Ureter (tissue), 1 donor: ENCODE results near the gene CNST. TPM values are rescaled to one million over a fixed set of nuclear protein-coding genes. Genes with fewer than 3 reads are reported as not detected.
"Not testable (repeated sequence)": the region's sequence is repeated elsewhere in the genome, so short reads cannot be mapped to it uniquely, and the experiment has no call there.

Experiments used
- DNase-seq: peaks from one replicate; pipeline ENCODE4 v3.0.0-alpha.2; 2020; ENCODE audit warnings: low spot score
- total RNA-seq: library from RNA; stranded (reverse); gene quantifications from one replicate; pipeline ENCODE4 v1.2.4, GENCODE V29; 2023
- donor health status: DM: yes; HTN: yes; CAD: no.

Gene CNST
- total RNA-seq, 1 donor from 2014 or later: 37.2 TPM

DNA sequence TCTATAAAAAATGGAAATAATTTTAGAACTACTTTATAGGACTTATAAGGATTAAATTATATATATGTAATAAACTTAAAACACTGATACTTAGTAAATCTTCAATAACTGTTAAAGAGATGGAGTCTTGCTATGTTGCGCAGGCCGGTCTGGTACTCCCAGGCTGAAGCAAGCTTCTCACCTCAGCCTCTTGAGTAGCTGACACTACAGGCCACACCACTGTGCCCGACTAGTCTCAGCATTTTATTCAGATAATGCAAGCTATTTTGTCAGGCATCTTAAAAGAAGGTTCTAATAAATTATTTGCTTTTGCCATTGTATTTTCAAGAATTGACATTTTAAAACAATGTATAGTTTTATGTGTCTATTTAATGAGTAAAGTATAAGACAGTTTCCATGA is 20.8 kb downstream of the CNST start:
- DNase-seq: no peak

DNA sequence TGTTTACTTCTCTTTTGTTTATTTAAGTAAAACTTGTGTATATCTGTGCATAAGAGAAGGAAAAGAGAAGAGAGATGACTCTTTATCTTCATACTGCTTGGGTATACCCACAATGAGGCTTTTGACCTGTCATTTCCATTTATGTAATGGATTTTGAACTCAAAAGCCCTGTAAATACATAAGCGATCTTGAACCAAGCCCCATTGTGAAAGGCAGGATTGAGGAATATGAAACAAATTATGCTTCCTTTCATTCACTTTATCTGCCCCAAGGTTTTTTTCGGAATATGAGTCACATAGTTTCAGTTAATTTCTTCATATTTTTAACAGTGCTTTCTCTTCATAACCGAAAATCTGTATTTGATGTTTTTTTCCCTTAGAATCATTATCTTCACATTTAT is 21.4 kb downstream of the CNST start:
- no peak for DNase-seq

DNA sequence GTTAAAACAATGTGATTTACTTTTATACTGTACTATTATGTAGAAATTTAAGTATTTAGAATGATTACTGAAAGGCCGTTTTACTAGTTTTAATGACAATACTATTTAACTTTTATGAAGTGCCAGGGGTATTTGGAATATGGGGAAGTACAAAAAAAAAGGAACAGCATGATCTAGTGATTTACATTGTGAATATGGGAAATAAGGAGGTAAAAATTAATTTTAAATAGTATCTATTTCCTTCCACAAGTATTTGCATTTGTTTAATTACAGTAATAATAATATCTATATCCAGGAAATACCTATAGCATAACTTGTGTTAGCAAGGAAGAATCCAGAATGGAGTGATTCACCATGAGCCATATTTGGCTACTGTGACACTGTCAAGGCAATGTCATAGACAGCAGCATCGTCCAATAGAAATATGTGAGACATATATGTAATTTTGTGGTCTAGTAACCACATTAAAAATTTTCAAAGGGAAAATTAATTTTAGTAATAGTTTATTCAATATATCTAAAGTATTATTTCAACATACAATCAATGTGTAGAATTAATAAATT is 22.0 kb downstream of the CNST start:
- DNase-seq: no peak

DNA sequence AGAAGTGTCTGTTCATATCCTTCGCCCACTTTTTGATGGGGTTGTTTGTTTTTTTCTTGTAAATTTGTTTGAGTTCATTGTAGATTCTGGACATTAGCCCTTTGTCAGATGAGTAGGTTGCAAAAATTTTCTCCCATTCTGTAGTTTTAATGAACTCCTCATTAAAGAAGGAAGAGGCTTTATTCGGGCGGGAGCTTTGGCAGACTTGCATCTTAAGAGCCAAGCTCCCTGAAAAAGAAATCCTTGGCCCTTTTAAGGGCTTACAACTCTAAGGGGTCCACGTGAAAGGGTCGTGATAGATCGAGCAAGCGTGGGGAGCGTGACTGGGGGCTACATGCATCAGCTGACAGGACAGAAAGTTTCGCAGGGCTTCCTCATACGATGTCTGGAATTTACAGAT is 23.7 kb downstream of the CNST start:
- not testable (repeated sequence) for DNase-seq

DNA sequence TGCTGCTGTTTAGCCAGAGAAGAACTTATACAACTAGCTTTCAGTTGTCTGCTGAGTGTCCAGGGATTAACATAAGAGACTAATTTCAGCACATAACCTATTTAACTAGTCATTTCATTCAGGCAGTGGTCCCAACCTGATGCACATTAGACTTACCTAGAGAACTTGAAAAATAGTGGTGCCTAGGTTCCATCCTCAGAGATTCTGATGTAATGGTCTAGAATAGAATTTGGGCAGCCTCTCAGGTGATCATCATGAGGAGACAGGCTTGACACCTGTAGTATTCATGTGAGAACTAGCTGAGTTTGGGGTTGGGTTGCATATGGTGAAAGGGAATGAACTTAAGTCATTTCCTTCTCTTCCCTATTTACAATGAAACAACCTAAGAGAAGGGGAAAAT is 24.8 kb downstream of the CNST start:
- DNase-seq: no peak

DNA sequence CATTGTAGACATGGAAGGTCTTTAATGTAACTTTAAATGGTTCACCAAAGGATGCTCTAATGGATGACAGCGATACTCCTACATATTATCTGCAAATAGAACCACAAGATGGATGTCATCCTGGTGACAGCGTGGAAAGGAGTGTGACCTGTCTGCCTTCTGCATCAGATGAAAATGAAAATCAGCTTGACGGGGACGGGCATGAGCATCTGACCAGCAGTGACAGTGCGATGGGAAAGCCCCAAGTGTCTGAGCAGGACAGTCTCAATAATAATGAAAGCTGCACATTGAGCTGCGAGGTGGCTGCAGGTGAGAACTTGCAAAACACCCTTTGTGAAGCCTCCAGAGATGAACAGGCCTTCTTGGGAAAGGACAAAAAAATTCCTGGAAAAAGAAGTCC is 25.2 kb downstream of the CNST start:
- no peak for DNase-seq

DNA sequence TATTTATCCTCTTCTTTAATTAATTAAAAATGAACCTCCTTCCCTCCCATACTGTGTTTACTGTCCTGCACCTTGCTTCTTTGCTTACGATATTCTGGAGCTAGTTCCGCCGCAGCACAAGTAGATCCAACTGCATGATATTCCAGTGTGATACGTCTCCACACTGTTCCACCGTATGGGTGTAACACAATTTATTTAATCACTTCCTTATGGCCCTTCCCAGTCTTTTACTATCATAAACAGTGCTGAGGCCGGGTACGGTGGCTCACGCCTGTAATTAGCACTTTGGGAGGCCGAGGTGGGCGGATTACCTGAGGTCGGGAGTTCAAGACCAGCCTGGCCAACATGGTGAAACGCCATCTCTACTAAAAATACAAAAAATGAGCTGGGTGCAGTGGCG is 25.7 kb downstream of the CNST start:
- DNase-seq: no peak

DNA sequence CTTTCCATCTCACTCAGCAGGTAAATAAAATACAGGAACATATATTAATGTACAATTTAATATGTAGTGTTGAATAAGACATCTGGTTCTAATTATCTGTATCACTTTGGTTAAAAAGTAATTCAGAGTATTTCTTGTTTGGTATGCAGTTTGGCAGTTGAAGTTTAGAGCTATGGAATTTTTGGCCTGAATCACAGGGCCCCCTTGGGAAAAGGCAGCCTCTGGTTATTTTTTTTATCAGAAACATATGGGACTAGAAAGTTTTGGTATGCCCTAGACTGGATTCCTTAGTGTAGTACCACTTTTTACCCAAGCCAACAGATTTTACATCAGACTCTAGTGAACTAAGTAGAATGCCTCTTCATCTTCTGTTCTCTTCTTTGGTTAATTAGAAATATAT is 26.4 kb downstream of the CNST start:
- no peak for DNase-seq

DNA sequence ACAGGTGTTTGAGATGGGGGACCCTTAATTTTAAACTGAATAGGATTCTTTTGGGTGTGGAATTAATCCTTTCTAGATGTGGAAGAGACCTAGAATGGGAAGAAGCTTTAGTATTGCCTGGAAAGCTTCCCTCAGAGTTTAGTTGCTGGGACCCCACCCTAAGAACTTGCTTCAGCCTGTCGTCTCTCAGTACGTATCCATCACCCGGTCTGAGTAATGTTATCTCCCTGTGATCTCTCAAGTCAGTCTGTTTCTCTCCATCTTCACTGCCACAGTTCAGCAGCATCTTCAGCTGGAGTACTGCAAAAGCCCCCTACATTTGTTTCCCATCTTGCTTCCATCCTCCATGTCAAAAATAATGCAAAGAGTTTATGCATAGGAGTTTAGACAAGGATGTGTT is 28.9 kb downstream of the CNST start:
- no peak for DNase-seq

DNA sequence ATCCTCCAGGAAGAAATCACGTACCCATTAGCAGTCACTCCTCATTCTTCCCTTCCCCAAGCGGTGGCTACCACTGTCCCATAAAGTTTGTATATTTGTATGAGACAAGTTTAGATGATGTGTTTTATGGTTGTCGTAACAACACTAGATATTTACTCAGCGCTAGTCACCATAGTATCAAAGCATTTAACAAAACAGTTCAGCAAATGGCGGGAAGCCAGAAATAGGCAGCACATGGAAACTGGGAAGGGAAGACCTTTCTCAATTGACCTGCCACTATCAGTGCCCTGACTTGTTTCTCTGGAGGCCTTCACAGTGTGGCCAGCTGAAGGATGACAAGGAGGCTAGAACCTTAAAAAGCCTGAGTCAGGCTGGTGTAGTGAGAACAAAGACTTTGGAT is 31.1 kb downstream of the CNST start:
- DNase-seq: peak; percentile 80

DNA sequence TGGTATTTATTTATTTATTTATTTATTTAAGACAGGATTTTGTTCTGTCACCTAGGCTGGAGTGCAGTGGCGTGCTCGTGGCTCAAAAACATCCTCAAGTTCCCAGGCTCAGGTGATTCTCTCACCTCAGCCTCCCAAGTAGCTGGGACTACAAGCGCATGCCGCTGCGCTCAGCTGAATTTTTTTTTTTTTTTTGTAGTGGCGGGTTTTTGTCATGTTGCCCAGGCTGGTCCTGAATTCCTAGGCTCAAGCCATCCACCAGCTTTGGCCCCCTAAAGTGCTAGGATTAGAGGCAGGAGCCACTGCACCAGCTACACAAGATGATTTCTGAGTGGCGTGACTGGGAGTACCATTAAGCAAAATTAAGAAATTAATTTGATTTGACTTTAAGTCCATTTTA is 31.7 kb downstream of the CNST start:
- no peak for DNase-seq

DNA sequence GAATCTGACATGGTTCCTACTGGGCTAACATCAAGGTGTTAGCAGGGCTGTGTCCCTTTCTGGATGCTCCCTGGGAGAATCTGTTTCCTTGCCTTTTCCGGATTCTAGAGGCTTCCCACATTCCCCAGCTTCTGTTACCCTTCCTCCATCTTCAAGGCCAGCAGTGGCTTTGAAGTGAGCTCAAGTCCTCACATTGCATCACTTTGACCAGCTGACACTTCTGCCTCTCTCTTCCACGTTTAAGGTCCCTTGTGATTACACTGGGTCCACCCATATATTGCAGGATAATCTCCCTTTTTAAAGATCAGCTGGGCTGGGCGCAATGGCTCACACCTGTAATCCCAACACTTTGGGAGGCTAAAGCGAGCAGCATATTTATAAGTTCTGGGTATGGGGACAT is 33.1 kb downstream of the CNST start:
- DNase-seq: no peak

DNA sequence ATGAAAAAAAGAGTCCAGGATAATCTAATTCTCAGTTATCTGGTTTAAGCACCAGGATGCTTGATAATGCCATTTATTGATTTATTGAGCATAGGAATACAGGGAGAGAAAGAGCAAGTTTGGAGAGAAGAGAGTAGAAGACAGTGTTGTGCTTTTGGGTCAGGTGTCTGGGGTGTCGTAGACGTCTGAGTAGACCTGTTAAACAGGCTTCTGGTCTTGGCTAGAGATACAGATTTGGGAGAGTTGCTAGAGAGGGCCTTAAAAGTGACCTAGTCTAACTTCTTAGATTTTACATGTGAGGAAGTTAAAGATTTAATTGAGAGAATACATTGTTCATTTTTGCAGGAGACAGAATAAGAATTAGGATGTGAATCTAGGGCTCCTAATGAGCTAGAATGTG is 34.3 kb downstream of the CNST start:
- DNase-seq: no peak

DNA sequence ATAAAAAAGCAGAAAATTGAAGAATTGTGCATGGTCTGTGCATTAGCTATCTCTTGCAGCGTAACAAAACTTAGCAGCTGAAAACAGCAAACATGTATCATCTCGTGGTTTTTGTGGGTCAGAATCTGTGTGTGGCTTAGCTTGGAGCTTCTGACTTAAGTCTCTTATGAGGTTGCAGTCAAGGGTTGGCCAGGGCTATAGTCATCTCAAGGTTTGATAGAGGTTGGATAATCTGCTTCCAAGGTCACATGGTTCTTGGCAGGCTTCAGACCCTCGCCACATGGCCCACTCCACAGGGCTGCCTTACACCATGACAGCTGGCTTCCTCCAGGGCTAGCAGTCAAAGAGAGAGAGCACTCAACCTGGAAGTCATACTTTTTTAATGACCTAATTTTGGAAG is 35.9 kb downstream of the CNST start:
- DNase-seq: no peak

DNA sequence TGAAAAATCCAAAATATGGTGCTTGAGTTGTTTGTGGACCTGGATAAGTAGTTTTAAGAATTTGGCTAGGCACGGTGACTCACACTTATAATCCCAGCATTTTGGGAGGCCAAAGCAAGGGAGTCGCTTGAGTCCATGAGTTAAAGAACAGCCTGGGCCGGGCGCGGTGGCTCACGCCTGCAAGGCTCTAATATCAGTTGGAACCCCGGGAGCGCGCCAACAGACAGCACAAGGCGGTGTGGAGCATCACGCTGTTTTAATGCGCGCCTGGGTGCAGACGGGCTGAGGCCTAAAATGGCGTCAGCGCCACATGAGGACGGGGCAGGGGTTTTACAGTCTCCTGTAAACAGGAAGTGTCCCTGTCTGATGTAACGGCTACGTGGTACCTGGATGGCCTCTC is 39.0 kb downstream of the CNST start:
- DNase-seq: not testable (repeated sequence)

DNA sequence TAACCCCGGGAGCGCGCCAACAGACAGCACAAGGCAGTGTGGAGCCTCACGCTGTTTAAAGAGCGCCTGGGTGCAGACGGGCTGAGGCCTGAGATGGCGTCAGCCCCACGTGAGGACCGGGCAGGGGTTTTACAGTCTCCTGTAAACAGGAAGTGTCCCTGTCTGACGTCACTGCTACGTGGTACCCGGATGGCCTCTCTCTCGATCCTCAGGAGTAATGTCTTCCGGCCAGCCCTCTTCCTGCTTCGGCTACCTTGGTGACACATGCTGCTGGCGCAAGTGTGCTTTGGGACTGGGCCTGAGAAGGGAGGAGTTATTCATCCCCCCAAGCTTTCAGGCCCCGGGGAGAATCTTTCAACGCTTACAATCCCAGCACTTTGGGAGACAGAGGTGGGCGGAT is 41.2 kb downstream of the CNST start:
- no peak for DNase-seq

DNA sequence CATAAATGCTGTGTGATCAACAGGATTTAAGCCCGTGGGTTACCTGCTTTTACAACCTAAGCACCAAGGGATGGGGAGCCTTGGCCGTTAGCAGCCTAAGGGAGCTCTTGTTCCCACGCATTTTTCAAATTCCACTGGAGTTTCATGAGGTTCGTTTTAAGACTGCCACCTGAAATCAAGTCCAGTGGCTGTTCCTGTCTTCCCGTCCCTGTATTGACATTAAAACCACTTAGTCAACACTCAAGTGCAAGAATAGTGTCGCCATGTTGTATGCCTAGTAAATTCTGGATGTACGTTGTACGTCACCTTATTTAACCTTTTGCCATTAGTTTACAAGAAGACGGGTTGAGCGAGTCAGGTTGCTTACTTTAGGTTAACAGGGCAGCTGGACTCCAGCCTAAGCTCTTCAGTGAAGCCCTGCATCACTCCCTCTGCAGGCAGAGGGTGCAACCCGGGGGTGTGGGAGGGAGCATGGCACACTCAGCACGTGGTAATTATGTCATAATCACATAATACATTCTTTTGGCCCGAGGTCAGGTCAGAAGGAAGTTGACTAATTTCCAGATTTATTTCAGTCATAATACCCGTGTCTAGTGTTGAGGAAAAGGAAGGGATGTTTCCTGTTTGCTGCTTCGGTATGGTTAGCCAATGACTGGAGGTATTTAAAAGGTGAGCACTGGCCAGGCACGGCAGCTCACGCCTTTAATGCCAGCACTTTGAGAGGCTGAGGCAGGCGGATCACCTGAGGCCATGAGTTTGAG is 42.5 kb downstream of the CNST start:
- DNase-seq: peak; percentile 85

DNA sequence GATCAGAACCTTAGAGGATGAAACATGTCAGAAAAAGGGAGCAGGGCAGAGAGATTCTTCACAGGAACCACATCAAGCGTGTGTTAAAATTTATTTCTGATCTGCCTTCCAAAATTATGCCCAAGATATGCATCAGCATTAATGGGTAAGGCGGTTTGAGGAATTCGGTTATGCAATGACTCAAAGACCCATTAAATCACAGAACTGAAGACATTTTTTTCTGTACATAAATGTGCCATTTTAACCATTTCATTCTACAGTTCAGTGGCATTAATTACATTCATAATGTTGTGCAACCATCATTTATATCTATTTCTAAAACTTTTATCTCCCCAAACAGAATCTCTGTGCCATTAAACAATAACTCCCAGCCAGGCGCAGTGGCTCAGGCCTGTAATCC is 43.4 kb downstream of the CNST start:
- no peak for DNase-seq

DNA sequence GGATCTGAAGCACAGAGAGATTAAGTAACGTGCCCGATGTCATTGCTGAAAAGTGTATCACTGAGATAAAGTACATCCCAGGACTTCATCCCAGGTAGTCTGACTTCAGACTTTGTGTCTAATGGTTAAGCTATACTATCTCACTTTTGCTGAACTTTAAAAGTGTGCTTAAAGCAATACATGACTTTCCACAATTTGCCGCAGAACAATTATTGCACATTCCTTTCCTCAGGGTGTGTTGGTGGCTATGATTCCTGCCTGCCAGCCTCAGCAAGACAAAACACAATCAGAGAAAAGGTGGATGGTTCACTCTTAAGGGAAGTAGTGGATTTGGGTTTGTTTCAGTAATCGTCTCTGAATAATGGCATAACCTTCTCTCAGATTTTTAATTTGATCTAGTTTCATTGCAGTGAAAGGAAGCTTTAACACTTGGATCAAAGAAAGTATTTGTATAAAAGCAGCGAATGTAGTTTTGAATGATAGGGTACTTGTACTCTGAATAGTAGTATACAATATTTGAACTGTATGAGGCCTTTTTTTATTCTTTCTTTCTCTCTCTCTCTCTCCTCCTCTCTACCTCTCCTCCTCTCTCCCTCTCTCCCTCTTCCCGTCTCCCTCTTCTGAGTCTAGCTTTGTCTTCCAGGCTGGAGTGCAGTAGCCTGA is 47.0 kb downstream of the CNST start:
- no peak for DNase-seq

DNA sequence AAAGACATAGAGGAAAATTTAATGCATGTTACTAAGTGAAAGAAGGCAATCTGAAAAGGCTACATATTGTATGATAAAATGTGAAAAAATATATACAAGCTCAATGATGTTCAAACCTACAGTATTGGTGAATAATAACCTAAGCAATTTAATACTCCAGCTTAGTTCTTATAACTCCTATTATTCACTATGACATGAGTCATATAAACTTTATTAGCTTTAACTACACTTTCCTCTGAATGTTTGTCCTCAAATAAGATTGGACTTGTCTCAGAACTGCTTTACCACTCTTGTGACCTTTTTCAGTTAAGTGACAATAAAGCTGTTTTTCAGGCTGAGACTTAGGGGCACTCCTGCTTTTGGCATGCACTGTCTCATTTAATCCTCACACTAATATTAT is 50.9 kb downstream of the CNST start:
- DNase-seq: no peak

DNA sequence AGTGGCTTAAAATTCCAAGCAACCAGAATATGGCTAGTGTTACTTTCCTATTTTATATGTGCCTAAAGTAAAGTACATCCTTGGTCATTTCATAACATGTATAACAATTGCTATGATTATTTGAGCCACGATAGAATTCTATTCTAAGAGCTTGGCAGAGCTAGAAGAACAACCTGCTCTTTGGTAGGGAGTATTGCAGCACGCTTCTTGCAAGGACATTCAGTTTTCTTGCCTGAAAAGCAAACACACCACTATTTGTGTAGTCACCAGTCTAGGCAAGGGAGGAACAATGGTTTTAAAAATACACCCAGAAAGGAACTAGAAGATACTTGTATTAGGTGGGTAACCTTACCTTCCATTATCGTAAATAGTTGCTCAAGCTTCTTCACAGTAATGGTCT is 51.5 kb downstream of the CNST start:
- DNase-seq: no peak

DNA sequence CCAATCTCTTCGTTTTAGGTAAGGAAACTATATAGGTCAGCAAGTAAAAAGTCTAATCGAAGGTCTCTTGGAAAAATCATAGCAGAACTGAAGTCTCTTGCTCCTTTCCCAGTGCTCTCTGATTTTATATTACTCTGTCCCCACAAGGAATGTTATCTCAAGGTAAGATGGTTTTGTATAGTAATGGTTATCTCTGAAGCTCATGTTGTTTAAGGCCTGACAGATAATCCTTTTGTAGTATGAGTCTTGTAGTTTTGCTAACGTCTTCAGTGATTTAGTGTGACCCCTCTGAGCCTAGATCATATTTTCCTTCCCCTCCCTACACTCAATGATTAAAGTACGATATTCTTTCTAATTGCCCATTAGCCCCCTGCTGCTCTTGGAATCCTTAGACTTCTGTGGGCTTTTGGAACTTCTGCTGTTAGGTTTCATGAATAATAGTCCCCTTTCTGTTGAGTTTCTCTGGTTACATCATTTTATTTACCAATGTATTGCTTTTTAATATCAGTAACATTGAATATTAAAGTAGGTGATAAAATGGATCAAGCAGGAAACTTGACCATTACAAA is 52.1 kb downstream of the CNST start:
- DNase-seq: no peak

DNA sequence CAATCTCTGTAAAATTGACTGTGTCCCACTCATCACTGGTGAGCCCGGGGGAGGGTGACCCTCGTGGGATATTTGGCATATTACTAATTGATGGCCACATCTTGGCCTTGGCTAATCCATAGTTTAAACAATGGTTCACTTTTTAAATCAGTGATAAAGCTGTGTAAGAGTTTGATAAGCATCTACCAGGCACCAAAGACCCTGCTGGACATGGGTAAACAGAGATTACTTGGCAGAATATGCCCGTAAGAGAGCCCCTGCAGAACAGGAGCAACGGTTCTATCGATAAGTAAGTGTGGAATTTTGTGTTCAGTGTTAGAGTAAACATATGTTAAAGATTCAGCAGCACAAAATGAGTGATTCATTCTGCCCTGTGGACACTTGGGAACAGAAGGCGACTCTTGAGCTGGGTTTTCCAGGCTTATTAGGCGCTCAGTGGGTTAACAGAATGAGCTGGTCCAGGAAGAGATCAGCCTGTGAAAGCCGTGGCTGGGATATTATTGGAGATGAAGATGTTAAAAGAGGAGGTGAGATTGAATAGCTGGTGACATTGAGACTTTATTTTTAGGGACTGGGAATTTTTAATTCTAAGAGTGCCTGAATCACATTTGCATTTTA is 55.9 kb downstream of the CNST start:
- no peak for DNase-seq
